Activated CD8-positive, alpha-beta memory T cell treated with anti-CD3 and anti-CD28 coated beads for 1 hour (primary cell): ENCODE results near the gene RBPJL.
"Not testable (repeated sequence)": the region's sequence is repeated elsewhere in the genome, so short reads cannot be mapped to it uniquely, and the experiment has no call there.

Experiments used
- DNase-seq, 2 donors: peaks; one replicate each; pipeline ENCODE4 v3.0.0-alpha.2; 2020; ENCODE audit warnings: low read depth in 1 of 2; ENCODE audit errors: extremely low read depth in 1 of 2

Gene RBPJL

GRCh38 chr20:45341579-45341938 lies 34.9 kb downstream of the RBPJL start:
- DNase-seq, result no peak

GRCh38 chr20:45341939-45342854 lies 35.6 kb downstream of the RBPJL start:
- no peak for DNase-seq

DNA sequence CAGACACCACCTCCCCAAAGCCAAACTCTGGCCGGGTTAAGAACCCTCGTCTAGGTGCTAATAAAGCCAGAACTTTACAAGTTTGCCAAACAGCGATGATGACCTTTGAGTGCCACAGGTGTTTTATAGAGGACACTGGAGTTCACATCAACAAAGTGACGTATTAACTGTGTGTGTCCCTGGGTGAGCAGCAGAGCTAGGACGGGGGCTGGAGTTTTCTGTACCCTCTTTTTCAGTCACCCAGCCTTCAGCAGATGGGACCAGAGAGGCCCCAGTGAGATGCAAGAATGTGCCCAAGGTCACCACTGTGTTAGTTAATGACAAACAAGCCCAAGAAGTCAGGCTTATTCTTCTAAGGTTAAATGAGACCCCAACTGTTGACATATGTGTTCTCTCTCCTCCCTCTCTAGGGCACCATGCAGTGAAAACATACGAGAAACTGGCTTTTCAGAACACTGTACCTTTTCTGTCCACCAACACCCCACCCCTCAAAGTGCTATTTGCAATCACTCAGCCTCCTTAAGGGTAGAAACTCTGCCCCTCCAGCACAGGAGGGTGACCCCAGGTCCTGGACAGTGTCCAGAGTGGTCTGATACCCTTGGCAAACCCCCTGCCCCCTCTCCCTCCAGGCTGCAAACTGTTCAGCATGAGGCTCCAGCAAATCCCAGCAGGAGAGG lies 36.4 kb downstream of the RBPJL start:
- DNase-seq, result no peak

GRCh38 chr20:45343532-45344167 lies 37.0 kb downstream of the RBPJL start:
- no peak for DNase-seq

DNA sequence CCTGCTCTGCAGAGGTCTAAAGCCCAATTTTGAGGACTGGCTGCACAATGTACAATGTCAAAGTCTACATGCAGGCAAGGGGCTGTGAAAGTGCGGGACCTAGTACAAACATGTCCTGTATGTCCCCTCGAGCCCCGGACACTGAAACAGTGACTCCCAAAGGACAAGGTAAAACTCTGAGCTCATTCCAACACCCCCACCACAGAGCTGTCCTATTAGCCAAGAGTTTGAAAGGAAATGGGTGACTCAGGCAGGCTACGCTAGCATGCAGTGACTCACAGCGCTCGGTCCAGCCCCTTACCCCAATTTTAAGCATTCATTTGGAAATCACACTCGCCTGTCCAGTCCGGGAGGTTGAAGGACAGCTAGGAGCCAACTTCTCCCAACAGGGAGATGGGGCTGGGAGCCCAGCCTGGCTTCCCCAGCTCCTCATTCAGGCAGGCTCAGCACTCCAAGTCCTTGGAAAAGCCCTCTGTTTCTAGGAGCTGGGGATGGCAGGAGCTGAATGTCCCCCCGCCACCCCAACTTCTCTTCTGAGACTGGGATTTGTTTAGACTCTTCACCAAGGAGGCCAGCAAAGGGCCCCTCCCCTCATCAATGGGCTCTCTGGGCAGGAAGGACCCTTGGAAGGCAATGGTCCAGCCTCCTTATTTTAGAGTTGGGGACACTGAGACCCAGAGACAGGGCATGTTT lies 37.7 kb downstream of the RBPJL start:
- DNase-seq, result no peak

- DNase-seq, result no peak
These were observed 38.7 kb downstream of the RBPJL start for GRCh38 chr20:45345104-45345936.

- no peak for DNase-seq
These were observed 39.7 kb downstream of the RBPJL start for GRCh38 chr20:45346291-45346718.

DNA sequence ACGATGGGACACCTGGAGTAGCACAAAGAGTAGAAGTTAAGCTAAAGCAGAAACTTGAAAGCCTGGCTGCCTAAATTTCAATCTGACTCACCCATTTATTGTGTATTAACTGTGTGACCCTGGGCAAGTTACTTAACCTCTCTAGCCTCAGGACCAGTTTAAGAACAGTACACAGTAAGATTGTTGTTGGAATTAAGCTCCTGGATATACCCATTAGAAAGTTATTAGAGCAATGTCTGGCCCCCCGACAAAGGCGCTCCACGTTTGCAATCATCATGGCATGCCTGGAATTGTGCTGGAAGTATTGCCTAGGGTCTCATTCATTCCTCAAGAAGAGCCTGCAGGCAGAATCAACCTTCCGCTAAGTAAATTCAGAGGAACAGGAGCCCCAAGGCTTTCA lies 40.2 kb downstream of the RBPJL start:
- DNase-seq, result no peak

DNA sequence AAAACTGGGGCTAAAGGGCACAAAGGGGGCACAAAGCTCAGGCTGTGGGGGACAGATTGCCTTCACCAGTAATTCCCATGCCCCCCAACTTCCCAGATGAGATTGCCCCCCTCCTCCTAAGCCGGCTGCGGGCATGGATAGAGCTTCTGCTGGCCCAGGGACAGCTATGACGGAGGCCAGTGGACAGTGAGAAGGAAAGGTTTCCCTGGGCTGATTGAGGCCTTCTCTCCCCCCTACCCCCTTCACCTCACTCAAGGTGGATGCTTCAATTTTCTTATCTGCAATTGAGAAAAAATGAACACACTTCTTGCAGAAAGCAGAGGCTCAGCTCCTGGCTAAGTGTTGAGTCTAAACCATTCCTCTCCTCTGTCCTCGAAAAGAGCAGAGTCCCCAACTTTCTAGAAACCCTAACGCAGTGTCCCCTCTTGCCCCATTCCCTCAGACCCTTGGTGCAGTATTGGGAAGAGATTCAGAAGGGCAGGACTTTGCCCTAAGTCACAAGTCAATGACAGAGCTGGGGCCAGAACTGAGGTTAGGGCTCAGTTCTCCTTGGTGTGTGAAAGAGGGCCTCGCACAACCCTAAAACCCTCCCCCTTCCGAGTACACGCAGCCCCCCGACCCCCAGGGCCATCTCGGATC lies 40.8 kb downstream of the RBPJL start:
- DNase-seq, result no peak

GRCh38 chr20:45347936-45348778 lies 41.5 kb downstream of the RBPJL start, which contains the start of gene SDC4:
SDC4 (minus strand) TSS chr20:45348424; CDS start chr20:45348384, 40 bp downstream.
- peak in 1 of 2 donors; percentile 49 for DNase-seq

DNA sequence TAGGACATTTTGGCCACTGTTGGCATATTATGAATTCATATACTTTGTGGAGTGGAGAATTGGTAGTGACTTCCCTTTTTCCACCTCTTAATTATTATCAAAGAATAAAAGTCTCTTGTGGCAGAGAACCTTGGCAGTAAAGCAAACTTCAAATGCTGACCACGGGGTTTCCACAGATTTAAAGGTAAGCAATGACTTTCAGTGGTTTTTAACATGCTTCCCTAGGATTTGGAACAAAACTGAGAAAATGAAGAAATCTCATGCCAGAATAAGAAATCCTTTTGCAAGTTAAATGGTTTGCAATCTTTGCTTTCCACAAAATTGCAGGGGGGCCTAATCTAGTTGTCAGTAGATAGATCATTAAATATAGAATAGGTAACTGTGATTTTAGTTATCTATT lies 43.6 kb downstream of the RBPJL start:
- no peak for DNase-seq

DNA sequence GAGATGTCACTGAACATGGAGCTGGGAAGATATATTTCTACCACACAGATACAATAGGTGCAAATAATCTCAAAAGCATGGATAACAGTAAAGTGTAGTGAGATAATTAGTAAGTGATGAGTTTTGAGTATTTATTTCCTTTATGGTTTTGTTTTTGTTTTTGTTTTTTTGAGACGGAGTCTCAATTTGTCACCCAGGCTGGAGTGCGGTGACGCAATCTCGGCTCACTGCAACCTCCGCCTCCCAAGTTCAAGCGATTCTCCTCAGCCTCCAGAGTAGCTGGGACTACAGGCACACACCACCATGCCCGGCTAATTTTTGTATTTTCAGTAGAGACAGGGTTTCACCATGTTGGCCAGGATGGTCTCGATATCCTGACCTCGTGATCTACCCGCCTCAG lies 44.2 kb downstream of the RBPJL start:
- DNase-seq, result not testable (repeated sequence)

DNA sequence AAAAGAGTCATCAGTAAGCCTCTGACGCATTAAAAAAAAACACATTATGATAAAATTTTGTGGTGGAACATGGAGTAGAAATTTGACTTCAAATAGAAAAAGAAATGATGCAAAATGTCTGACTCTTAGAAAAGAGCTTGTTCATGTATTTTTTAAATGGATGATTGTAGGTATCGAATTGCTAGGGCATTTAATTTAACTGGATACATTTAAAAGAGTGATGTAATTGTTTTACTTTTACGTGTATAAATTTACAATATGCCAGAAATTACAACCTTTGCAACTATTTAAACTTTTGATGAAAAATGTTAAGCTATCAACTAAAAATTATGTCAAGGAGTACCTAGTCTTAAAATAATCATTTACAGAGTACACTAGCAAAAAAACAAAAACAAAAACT lies 46.1 kb downstream of the RBPJL start:
- no peak for DNase-seq

- no peak for DNase-seq
These were observed 47.1 kb downstream of the RBPJL start for GRCh38 chr20:45353746-45354145.

- DNase-seq, result no peak
These were observed 48.0 kb downstream of the RBPJL start for GRCh38 chr20:45354423-45355208.

DNA sequence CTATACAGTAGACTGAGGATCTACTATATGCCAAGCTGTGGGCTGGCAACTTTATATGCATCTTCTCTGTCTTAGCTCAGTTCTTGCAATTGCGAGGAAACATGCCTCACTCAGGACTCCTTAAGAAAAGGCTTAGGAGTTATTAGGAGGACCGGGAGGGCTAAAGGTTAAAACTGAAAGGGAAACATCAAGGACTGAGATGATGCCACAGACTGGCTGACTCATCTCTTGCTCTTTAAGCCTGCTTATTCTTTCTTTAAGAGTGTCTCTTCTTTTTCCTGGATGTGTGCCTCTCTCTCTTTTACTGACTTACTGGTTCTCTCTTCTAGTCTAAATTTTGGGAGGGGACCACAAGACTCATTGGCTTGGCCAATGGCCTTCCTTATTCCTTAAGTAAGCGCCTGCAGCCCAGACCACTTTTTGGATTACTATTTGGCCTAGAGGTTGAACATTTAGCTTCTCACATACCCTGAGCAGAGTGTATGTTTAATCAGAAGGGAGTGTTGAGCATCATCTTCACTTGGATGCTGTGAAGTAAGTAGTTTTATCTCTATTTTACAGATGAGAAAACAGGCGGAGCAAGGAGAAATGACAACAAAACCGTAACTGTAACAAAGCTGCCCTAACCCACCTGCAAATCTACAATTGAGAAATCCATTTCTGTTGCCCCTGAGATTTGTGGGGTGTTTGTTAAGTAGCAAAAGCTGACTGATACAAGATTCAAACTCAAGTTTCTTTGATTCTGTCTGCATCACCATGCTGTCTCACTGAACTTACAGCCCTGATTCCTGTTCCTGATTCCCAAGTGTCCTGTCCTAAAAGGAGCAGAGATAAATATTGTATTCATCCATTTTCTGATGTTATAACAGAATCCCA lies 48.8 kb downstream of the RBPJL start:
- no peak for DNase-seq
